ENCODE data around the gene SCFD1.

The SCFD1 gene

GRCh38 chr14:30737916-30738315 lies 115.8 kb downstream of the SCFD1 start:
- peaks cover 38% of the 10 kb centered on the region for H3K36me3 Mint-ChIP-seq (ENCODE audit: low read depth)
- H3K27me3 Mint-ChIP-seq = no peaks in the 10 kb centered on the region
- no peak for DNase-seq
- H3K4me3 Mint-ChIP-seq = no peak overlapping the region
- H3K4me1 Mint-ChIP-seq (ENCODE audit: low read depth) = no peaks in the 10 kb centered on the region
- no peaks in the 10 kb centered on the region for H3K9me3 Mint-ChIP-seq
- H3K27ac Mint-ChIP-seq = no peak overlapping the region

GRCh38 chr14:30738978-30739377 lies 116.9 kb downstream of the SCFD1 start:
- H3K4me1 Mint-ChIP-seq (ENCODE audit: low read depth) = no peaks in the 10 kb centered on the region

GRCh38 chr14:30748343-30748742 lies 126.2 kb downstream of the SCFD1 start:
- H3K27me3 Mint-ChIP-seq = peaks cover 6% of the 10 kb centered on the region
- no peaks in the 10 kb centered on the region for H3K4me1 Mint-ChIP-seq (ENCODE audit: low read depth)
- H3K36me3 Mint-ChIP-seq (ENCODE audit: low read depth) = no peaks in the 10 kb centered on the region
- no peak for DNase-seq
- no peak overlapping the region for H3K4me3 Mint-ChIP-seq
- no peaks in the 10 kb centered on the region for H3K9me3 Mint-ChIP-seq
- no peak overlapping the region for H3K27ac Mint-ChIP-seq

More at GRCh38 chr14:30738978-30739377, 116.9 kb downstream of the SCFD1 start:
- Mint-ChIP-seq H3K27ac (no peak overlapping the region), H3K9me3 (no peaks in the 10 kb centered on the region), H3K36me3 (ENCODE audit: low read depth) (peaks cover 27% of the 10 kb centered on the region), H3K27me3 (no peaks in the 10 kb centered on the region), H3K4me3 (no peak overlapping the region)
- DNase-seq = no peak

- no peak for DNase-seq
- H3K9me3 Mint-ChIP-seq = no peaks in the 10 kb centered on the region
- peaks cover 15% of the 10 kb centered on the region for H3K27me3 Mint-ChIP-seq
- no peaks in the 10 kb centered on the region for H3K36me3 Mint-ChIP-seq (ENCODE audit: low read depth)
- H3K27ac Mint-ChIP-seq = no peak overlapping the region
- no peaks in the 10 kb centered on the region for H3K4me1 Mint-ChIP-seq (ENCODE audit: low read depth)
- no peak overlapping the region for H3K4me3 Mint-ChIP-seq
Observed at GRCh38 chr14:30751646-30752416, 129.7 kb downstream of the SCFD1 start.

GRCh38 chr14:30753452-30753851 lies 131.3 kb downstream of the SCFD1 start:
- Mint-ChIP-seq H3K4me1 (ENCODE audit: low read depth) (no peaks in the 10 kb centered on the region), H3K27ac (no peak overlapping the region), H3K9me3 (no peaks in the 10 kb centered on the region), H3K4me3 (no peak overlapping the region), H3K27me3 (peaks cover 15% of the 10 kb centered on the region), H3K36me3 (ENCODE audit: low read depth) (no peaks in the 10 kb centered on the region)
- no peak for DNase-seq

GRCh38 chr14:30754778-30755177 lies 132.7 kb downstream of the SCFD1 start:
- Mint-ChIP-seq H3K4me3 (no peak overlapping the region), H3K27ac (no peak overlapping the region), H3K27me3 (peaks cover 23% of the 10 kb centered on the region), H3K36me3 (ENCODE audit: low read depth) (no peaks in the 10 kb centered on the region), H3K9me3 (no peaks in the 10 kb centered on the region), H3K4me1 (ENCODE audit: low read depth) (no peaks in the 10 kb centered on the region)
- DNase-seq = no peak

GRCh38 chr14:30756594-30756993 lies 134.5 kb downstream of the SCFD1 start:
- H3K36me3 Mint-ChIP-seq (ENCODE audit: low read depth) = no peaks in the 10 kb centered on the region
- H3K9me3 Mint-ChIP-seq = peaks cover 4% of the 10 kb centered on the region
- H3K27me3 Mint-ChIP-seq = peaks cover 29% of the 10 kb centered on the region
- H3K4me1 Mint-ChIP-seq (ENCODE audit: low read depth) = no peaks in the 10 kb centered on the region
- H3K4me3 Mint-ChIP-seq = no peak overlapping the region
- no peak for DNase-seq
- H3K27ac Mint-ChIP-seq = no peak overlapping the region

GRCh38 chr14:30757082-30757481 lies 135.0 kb downstream of the SCFD1 start:
- H3K4me3 Mint-ChIP-seq = no peak overlapping the region

GRCh38 chr14:30759172-30760125 lies 137.3 kb downstream of the SCFD1 start:
- DNase-seq = no peak
- no peaks in the 10 kb centered on the region for H3K4me1 Mint-ChIP-seq (ENCODE audit: low read depth)
- H3K4me3 Mint-ChIP-seq = no peak overlapping the region
- peaks cover 22% of the 10 kb centered on the region for H3K9me3 Mint-ChIP-seq
- peaks cover 25% of the 10 kb centered on the region for H3K27me3 Mint-ChIP-seq
- peaks cover 2% of the 10 kb centered on the region for H3K36me3 Mint-ChIP-seq (ENCODE audit: low read depth)
- H3K27ac Mint-ChIP-seq = no peak overlapping the region

More at GRCh38 chr14:30757082-30757481, 135.0 kb downstream of the SCFD1 start:
- H3K4me1 Mint-ChIP-seq (ENCODE audit: low read depth) = no peaks in the 10 kb centered on the region
- DNase-seq = no peak
- H3K9me3 Mint-ChIP-seq = peaks cover 6% of the 10 kb centered on the region
- no peak overlapping the region for H3K27ac Mint-ChIP-seq
- H3K27me3 Mint-ChIP-seq = peaks cover 29% of the 10 kb centered on the region
- H3K36me3 Mint-ChIP-seq (ENCODE audit: low read depth) = no peaks in the 10 kb centered on the region

GRCh38 chr14:30763891-30764290 lies 141.8 kb downstream of the SCFD1 start:
- Mint-ChIP-seq H3K4me3 (no peak overlapping the region), H3K9me3 (peaks cover 24% of the 10 kb centered on the region), H3K36me3 (ENCODE audit: low read depth) (peaks cover 2% of the 10 kb centered on the region), H3K27ac (no peak overlapping the region), H3K4me1 (ENCODE audit: low read depth) (no peaks in the 10 kb centered on the region), H3K27me3 (peaks cover 23% of the 10 kb centered on the region)
- no peak for DNase-seq

- no peak for DNase-seq
- H3K27me3 Mint-ChIP-seq = peaks cover 41% of the 10 kb centered on the region
- H3K4me3 Mint-ChIP-seq = no peak overlapping the region
- peaks cover 2% of the 10 kb centered on the region for H3K36me3 Mint-ChIP-seq (ENCODE audit: low read depth)
- H3K4me1 Mint-ChIP-seq (ENCODE audit: low read depth) = no peaks in the 10 kb centered on the region
- H3K9me3 Mint-ChIP-seq = peaks cover 13% of the 10 kb centered on the region
- no peak overlapping the region for H3K27ac Mint-ChIP-seq
Observed at GRCh38 chr14:30767624-30768023, 145.5 kb downstream of the SCFD1 start.

- H3K4me3 Mint-ChIP-seq = no peak overlapping the region
- peaks cover 7% of the 10 kb centered on the region for H3K9me3 Mint-ChIP-seq
- no peak for DNase-seq
- H3K27me3 Mint-ChIP-seq = peaks cover 44% of the 10 kb centered on the region
- no peaks in the 10 kb centered on the region for H3K36me3 Mint-ChIP-seq (ENCODE audit: low read depth)
- no peak overlapping the region for H3K27ac Mint-ChIP-seq
- no peaks in the 10 kb centered on the region for H3K4me1 Mint-ChIP-seq (ENCODE audit: low read depth)
Observed at GRCh38 chr14:30768791-30769190, 146.7 kb downstream of the SCFD1 start.

- Mint-ChIP-seq H3K4me1 (ENCODE audit: low read depth) (no peaks in the 10 kb centered on the region), H3K36me3 (ENCODE audit: low read depth) (no peaks in the 10 kb centered on the region), H3K27ac (no peak overlapping the region), H3K27me3 (peaks cover 46% of the 10 kb centered on the region), H3K9me3 (no peaks in the 10 kb centered on the region), H3K4me3 (no peak overlapping the region)
- no peak for DNase-seq
Observed at GRCh38 chr14:30770376-30770775, 148.3 kb downstream of the SCFD1 start.

- no peak for DNase-seq
- Mint-ChIP-seq H3K4me1 (ENCODE audit: low read depth) (no peaks in the 10 kb centered on the region), H3K27me3 (peaks cover 46% of the 10 kb centered on the region), H3K36me3 (ENCODE audit: low read depth) (no peaks in the 10 kb centered on the region), H3K27ac (no peak overlapping the region), H3K4me3 (no peak overlapping the region), H3K9me3 (no peaks in the 10 kb centered on the region)
Observed at GRCh38 chr14:30771595-30771994, 149.5 kb downstream of the SCFD1 start.

- DNase-seq = no peak
- Mint-ChIP-seq H3K4me3 (no peak overlapping the region), H3K4me1 (ENCODE audit: low read depth) (no peaks in the 10 kb centered on the region), H3K9me3 (no peaks in the 10 kb centered on the region), H3K27ac (no peak overlapping the region), H3K36me3 (ENCODE audit: low read depth) (no peaks in the 10 kb centered on the region), H3K27me3 (peaks cover 24% of the 10 kb centered on the region)
Observed at GRCh38 chr14:30779210-30779609, 157.1 kb downstream of the SCFD1 start.

Data from activated T-cell treated with anti-CD3 and anti-CD28 coated beads, Interleukin-2, amount 50 U/mL, for 24 hours (primary cell).